Measurements from ENCODE around the gene OTOP2. TPM values are rescaled to one million over a fixed set of nuclear protein-coding genes. Genes with fewer than 3 reads are reported as not detected.
A peak's percentile ranks its signal among the peaks of the same experiment; 100 is the strongest.

OTOP2 gene
- polyA plus RNA-seq, 3 donors: 0.05 TPM; not detected in 2

- H3K4me3 ChIP-seq (replicated peaks in 1 of 3; ENCODE audit: low read depth in 2 of 3, low read length in 3 of 3): no peak overlapping the region
- H2AFZ ChIP-seq (ENCODE audit: insufficient read depth, low read depth, low read length, poor library complexity, severe bottlenecking): no peak overlapping the region
- Mint-ChIP-seq H3K27ac (peak overlapping the region in 1 of 7 donors; percentile 20), H3K27me3 (ENCODE audit: low read depth in 3 of 3) (peaks cover 56 to 86% (median 62%) of the 10 kb centered on the region in 3 donors), H3K4me1 (peaks cover 10% of the 10 kb centered on the region), H3K9me3 (peaks cover 0 to 7% (median 0%) of the 10 kb centered on the region in 7 donors), H3K4me3 (no peak overlapping the region), H3K36me3 (no peaks in the 10 kb centered on the region)
- H3K79me2 ChIP-seq (ENCODE audit: insufficient read depth, low read length): no peaks in the 10 kb centered on the region
- peaks cover 23 to 63% of the 10 kb centered on the region in 2 donors for H3K27me3 ChIP-seq (ENCODE audit: control insufficient read depth in 2 of 2, insufficient read depth in 2 of 2, low read length in 2 of 2)
- H3K36me3 ChIP-seq (replicated peaks in 1 of 2; ENCODE audit: control insufficient read depth in 1 of 2, insufficient read depth in 2 of 2, low read length in 2 of 2): no peaks in the 10 kb centered on the region
- 96% methylated on average over 22 of the region's 24 CpGs for WGBS (ENCODE audit: insufficient coverage)
- H3K4me2 ChIP-seq (replicated peaks; ENCODE audit: extremely low read depth, low read length, poor library complexity, severe bottlenecking): no peak overlapping the region
- no peak for DNase-seq
- H4K20me1 ChIP-seq (ENCODE audit: insufficient read depth, low read length): no peaks in the 10 kb centered on the region
- no peak overlapping the region for H3K27ac ChIP-seq (ENCODE audit: low read depth in 1 of 2, low read length in 2 of 2)
- intact Hi-C loops (cut with micrococcal nuclease): no loop called here
- no peak overlapping the region for H3K9ac ChIP-seq (ENCODE audit: insufficient read depth, low read length, poor library complexity, severe bottlenecking)
- H3K9me3 ChIP-seq (replicated peaks in 1 of 2; ENCODE audit: control insufficient read depth in 1 of 2, insufficient read depth in 1 of 2, low read length in 2 of 2): peaks cover 0 to 3% of the 10 kb centered on the region in 2 donors
- no peak for TF ChIP-seq CTCF (IDR thresholded peaks at IDR 0.05)
- peaks cover 0 to 6% of the 10 kb centered on the region in 2 donors for H3K4me1 ChIP-seq (ENCODE audit: control insufficient read depth in 1 of 2, insufficient read depth in 2 of 2, low read length in 2 of 2)
Measured at GRCh38 chr17:74930535-74931036, 6.5 kb downstream of the OTOP2 start.

DNA sequence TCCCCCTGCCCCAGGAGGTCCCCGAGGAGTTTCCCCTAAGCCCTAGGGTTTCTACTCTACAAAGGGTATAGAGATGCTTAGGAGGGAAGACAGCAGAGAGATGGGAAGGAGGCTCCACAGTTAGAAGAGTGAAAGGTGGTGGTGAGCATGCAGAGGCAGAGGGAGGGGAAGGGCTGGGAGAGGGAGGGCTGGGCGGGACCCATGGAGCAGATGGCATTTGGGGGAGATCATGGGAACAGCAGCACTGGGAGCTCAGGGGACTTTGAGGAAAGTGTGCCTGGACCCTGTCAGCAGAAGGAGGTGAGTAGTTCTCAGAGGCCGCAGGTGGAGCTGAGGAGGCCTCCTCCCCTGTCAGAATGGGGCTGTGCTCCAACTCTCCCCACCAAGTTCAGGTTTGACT is 11.0 kb downstream of the OTOP2 start:
- no peak overlapping the region for H3K27ac Mint-ChIP-seq
- peaks cover 8% of the 10 kb centered on the region for H3K4me1 Mint-ChIP-seq
- Histone ChIP-seq H3K27me3 (ENCODE audit: control insufficient read depth in 2 of 2, insufficient read depth in 2 of 2, low read length in 2 of 2) (peaks cover 42 to 85% of the 10 kb centered on the region in 2 donors), H3K4me1 (ENCODE audit: control insufficient read depth in 1 of 2, insufficient read depth in 2 of 2, low read length in 2 of 2) (peaks cover 0 to 6% of the 10 kb centered on the region in 2 donors), H3K9ac (ENCODE audit: insufficient read depth, low read length, poor library complexity, severe bottlenecking) (no peak overlapping the region), H3K4me3 (replicated peaks in 1 of 3; ENCODE audit: low read depth in 2 of 3, low read length in 3 of 3) (no peak overlapping the region), H3K36me3 (replicated peaks in 1 of 2; ENCODE audit: control insufficient read depth in 1 of 2, insufficient read depth in 2 of 2, low read length in 2 of 2) (no peaks in the 10 kb centered on the region), H3K4me2 (replicated peaks; ENCODE audit: extremely low read depth, low read length, poor library complexity, severe bottlenecking) (no peak overlapping the region), H3K79me2 (ENCODE audit: insufficient read depth, low read length) (no peaks in the 10 kb centered on the region), H2AFZ (ENCODE audit: insufficient read depth, low read depth, low read length, poor library complexity, severe bottlenecking) (no peak overlapping the region), H3K27ac (ENCODE audit: low read depth in 1 of 2, low read length in 2 of 2) (no peak overlapping the region), H4K20me1 (ENCODE audit: insufficient read depth, low read length) (no peaks in the 10 kb centered on the region), H3K9me3 (replicated peaks in 1 of 2; ENCODE audit: control insufficient read depth in 1 of 2, insufficient read depth in 1 of 2, low read length in 2 of 2) (peaks cover 0 to 15% of the 10 kb centered on the region in 2 donors)
- no peaks in the 10 kb centered on the region for H3K36me3 Mint-ChIP-seq
- 100% methylated on average over 1 of the region's 3 CpGs for WGBS (ENCODE audit: insufficient coverage)
- intact Hi-C loops (cut with micrococcal nuclease): no loop called here
- H3K4me3 Mint-ChIP-seq: peak overlapping the region in 1 of 2 donors; percentile 76
- H3K27me3 Mint-ChIP-seq (ENCODE audit: low read depth in 3 of 3): peaks cover 72 to 95% (median 82%) of the 10 kb centered on the region in 3 donors
- TF ChIP-seq CTCF (IDR thresholded peaks at IDR 0.05): no peak
- peaks cover 0 to 9% (median 2%) of the 10 kb centered on the region in 7 donors for H3K9me3 Mint-ChIP-seq
- DNase-seq: no peak
